ENCODE measurements around the gene GPR150. TPM values are rescaled to one million over a fixed set of nuclear protein-coding genes. Genes with fewer than 3 reads are reported as not detected.

The GPR150 gene
- not detected for polyA plus RNA-seq (ENCODE audit: insufficient read length in 3 of 3)
- long read RNA-seq, donor 1, result 0 reads
- long read RNA-seq, donor 2, partial matches to known transcripts, result 0 of 1 reads
- long read RNA-seq, donor 2, other reads (novel, unspliced or antisense), result 0 of 1 reads
- long read RNA-seq, donor 3, result 0 reads
- long read RNA-seq, donor 4, result 0 reads
- long read RNA-seq, donor 5, result 0 reads
- long read RNA-seq, donor 6, partial matches to known transcripts, result 0 of 1 reads
- long read RNA-seq, donor 6, other reads (novel, unspliced or antisense), result 0 of 1 reads
- long read RNA-seq, donor 7, result 0 reads
- long read RNA-seq, donor 8, result 0 reads
- long read RNA-seq, donor 9, result 0 reads
- long read RNA-seq, donor 10, result 0 reads
- long read RNA-seq, donor 11, result 0 reads
- long read RNA-seq, donor 12, result 0 reads
- long read RNA-seq, donor 13, result 0 reads
- long read RNA-seq, donor 14, result 0 reads
- long read RNA-seq, donor 15, result 0 reads
- long read RNA-seq, donor 16, result 0 reads

DNA sequence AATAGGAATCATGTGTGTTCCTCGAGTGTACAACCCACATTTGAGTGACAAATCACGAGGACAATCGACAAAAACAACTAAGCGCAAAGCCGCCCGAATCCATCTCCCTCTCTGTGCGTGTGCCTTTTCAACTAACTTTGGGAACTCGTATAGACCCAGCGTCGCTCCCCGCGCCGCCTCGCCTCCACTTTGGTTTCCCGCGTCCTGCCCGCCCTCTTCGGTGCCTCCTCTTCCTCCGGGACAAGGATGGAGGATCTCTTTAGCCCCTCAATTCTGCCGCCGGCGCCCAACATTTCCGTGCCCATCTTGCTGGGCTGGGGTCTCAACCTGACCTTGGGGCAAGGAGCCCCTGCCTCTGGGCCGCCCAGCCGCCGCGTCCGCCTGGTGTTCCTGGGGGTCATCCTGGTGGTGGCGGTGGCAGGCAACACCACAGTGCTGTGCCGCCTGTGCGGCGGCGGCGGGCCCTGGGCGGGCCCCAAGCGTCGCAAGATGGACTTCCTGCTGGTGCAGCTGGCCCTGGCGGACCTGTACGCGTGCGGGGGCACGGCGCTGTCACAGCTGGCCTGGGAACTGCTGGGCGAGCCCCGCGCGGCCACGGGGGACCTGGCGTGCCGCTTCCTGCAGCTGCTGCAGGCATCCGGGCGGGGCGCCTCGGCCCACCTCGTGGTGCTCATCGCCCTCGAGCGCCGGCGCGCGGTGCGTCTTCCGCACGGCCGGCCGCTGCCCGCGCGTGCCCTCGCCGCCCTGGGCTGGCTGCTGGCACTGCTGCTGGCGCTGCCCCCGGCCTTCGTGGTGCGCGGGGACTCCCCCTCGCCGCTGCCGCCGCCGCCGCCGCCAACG lies at the start of gene GPR150:
TSS of gene GPR150 (plus strand) at position 58 of the 840 bp plus-strand sequence. CDS start at position 247, 189 bp downstream.
- peak; percentile 30 for DNase-seq

DNA sequence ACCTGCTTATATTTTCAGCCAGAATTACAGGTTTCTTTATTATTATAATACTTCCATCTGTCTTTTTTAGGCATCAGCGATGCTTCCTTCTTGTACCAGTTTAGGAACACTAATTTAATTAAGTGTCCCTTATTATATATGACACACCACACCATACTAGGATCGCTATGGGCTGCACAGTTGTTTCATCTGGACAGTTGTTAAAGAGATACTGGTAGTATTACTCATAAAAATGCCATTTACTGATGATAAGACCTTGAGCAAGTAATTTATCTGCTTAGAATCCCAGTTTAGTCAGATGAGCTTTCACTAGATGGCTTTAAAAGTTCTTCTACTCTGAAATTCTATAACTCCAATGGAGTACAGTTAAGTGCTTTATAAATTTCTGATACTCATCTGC lies 47.9 kb upstream of the GPR150 start:
- no peak for DNase-seq

- DNase-seq, result no peak
Observed at GRCh38 chr5:95581576-95581975, 38.3 kb upstream of the GPR150 start.

DNA sequence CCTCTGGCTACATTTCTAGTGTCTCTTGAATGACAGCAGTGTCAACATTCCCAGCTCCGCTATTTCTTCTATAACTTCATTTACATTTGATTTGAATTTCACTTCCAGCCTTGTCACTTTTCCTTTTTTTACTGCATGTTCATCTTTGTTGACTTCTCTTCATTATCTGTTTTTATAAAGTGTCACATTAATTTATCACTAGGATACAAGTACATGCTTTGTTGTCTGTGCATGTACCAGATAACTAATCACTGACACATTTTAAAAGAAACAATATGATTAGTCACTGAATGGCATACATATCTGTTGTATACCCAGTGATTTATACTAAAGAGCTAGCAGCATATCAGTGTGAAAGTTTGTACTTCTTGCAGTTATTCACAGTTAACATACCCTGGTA lies 35.9 kb upstream of the GPR150 start:
- no peak for DNase-seq

GRCh38 chr5:95590880-95591279 lies 29.0 kb upstream of the GPR150 start:
- DNase-seq, result no peak

DNA sequence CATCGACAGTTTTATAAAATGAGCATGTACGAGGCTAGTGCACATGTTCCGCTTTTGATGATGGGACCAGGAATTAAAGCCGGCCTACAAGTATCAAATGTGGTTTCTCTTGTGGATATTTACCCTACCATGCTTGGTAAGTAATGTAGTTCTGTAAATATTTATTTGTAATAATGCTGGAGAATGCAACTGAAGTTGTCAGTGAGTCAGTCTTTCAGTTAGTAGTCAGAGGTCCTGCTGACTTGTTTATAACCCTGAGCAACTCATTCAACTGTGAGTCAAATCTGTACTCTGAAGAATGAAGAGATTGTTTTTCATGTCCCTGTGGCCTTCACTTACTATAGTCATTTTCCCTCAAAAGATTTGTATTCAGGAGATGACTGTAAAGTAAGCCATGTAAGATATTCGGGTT lies 28.4 kb upstream of the GPR150 start:
- DNase-seq, result no peak

- DNase-seq, result no peak
Observed at GRCh38 chr5:95595289-95595931, 24.5 kb upstream of the GPR150 start.

- no peak for DNase-seq
Observed at GRCh38 chr5:95599252-95599651, 20.6 kb upstream of the GPR150 start.

- DNase-seq, result no peak
Observed at GRCh38 chr5:95600557-95600956, 19.3 kb upstream of the GPR150 start.

DNA sequence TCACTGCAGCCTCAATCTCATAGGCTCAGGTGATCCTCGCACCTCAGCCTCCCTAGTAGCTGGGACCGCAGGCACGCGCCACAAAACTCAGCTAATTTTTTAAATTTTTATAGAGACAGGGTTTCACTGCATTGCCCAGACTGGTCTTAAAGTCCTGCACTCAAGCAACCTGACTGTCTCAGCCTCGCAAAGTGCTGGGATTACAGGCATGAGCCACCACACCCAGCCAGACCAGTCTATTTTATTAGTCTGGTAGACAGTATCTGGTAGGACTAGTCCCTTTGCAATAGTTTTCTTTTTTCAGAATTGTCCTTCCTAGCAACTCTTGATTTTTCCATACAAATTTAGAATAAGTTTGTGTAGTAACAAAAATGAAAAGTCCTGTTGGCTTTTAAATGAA lies 14.1 kb upstream of the GPR150 start:
- DNase-seq, result no peak

DNA sequence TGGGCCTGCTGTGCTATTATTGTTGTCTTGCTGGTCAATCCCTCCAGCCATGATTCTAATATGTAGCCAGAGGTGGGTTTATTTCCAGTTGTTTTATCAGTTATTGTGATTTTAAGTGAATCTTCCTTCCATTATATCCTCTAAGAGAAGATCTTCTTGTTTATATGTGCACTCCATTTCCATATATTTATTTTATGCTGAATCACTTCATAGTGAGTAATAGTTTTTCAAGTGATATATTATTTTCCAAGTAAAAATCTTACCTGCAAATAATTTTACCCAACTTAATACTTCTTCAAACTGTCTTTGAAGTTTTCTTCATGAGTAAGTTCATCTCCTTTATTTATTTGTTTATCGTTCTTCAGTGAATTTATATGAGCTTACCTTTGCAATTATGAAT lies 13.5 kb upstream of the GPR150 start:
- DNase-seq, result no peak

DNA sequence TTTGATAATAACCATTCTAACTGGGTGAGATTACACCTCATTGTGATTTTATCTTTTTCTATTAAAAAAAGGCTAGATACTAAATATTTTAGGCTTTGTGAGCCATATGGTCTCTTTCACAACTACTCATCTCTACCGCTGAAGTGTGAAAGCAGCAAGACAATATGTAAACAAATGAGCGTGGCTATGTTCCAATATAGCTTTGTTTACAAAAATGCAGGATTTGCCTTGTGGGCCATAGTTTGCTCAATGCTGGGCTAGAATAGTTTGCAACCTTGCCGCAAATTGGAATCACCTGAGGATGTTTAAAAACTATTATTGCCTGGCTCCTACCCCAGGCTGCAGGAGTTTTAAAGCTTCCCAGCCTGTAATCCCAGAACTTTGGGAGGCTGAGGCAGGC lies 10.2 kb upstream of the GPR150 start:
- DNase-seq, result no peak

DNA sequence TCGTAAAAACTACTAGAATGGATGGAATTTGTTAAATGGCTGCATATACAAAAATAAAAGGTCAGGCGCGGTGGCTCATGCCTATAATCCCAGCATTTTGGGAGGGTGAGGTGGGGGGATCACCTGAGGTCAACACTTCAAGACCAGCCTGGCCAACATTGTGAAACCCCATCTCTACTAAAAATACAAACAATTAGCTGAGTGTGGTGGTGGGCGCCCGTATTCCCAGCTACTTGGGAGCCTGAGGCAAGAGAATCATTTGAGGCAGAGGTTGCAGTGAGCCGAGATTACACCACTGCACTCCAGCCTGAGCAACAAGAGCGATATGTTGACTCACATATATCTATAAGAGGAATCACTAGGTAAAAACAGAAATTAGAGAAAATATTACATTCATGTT lies 9.3 kb upstream of the GPR150 start:
- no peak for DNase-seq

DNA sequence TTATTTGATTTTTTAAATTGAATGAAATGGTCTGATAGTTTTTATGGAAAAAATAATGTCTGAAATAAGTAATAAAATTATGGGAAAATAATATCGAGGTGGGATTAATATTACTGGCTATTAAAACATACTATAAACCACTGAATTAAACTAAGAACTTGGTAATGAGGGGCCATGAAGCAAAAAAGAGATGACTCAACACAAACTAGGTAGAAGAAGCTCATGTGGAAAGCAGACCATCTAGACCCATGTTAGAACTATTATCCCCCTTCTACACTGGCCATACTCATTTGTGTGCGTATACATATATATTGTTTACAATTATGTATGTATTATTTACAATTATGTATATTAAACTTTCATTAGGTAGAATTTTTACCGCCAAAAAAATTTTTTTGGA lies 8.5 kb upstream of the GPR150 start:
- no peak for DNase-seq

- no peak for DNase-seq
Observed at GRCh38 chr5:95613514-95613913, 6.4 kb upstream of the GPR150 start.

DNA sequence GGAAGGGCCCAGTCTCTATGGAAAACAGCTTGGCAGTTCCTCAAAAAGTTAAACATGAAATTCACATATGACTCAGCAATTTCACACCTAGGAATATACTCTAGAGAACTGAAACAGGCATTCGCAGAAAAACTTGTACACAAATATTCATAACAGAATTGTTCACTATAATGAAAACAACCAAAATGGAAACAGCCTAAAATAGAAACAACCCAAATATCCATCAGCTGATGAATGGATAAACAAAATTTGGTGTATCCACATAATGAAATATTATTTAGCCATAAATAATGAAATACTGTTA lies 4.8 kb upstream of the GPR150 start:
- no peak for DNase-seq

GRCh38 chr5:95617057-95617456 lies 2.8 kb upstream of the GPR150 start:
- DNase-seq, result no peak

DNA sequence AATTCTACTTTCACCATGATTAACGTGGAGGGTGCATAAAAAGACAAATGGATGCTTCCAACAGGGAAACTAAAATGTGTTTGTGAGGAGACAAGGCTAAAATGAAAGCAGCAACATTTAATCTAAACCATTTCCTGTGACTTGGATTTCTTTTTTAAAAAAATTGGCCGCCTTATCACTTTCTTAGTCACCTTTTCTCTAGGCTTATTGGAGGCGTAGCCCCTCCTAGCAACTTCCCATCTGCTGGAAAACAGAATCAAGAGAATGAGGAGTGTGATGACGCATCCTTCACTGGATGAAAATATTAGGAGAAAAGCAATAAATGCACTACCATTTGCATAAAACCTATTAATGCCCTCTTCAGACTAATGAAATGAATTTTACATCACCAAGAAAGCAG lies 791 bp upstream of the GPR150 start:
- no peak for DNase-seq

DNA sequence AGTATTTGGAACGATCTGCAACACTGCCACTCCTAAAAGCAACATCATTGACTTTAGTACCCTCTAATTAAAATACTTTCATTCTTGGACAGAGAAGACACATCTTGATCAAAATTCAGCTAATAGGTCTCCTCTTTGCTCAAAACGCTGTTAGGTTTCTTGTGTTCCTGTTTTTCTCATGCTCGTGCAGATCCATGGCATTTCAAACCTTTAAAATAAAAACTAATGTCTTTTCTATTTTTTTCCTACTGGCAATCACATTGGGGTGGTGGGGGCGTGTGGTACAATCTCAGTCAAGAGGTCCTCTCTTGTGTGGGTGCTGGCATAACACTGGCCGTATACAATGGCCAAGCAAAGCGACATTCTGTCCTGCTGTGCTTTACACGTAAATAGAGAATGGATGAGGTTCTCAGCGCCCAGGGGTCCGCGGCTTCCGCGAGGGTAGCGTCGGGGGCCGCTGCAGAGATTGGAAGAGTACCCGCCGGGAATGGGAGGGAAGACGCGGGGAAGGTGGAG lies 315 bp upstream of the GPR150 start:
- no peak for DNase-seq

GRCh38 chr5:95620870-95621838 lies 1.3 kb downstream of the GPR150 start:
- DNase-seq, result peak; percentile 22
